Globus pallidus (tissue), 1 donor: Measurements from ENCODE around the gene RFX6.
A peak's percentile ranks its signal among the peaks of the same experiment; 100 is the strongest.
"Not testable (repeated sequence)": the region's sequence is repeated elsewhere in the genome, so short reads cannot be mapped to it uniquely, and the experiment has no call there.

Experiments used
- DNase-seq: peaks from one replicate; pipeline ENCODE4 v3.0.0-alpha.2; 2015; ENCODE audit warnings: low spot score

RFX6 gene, protein sequence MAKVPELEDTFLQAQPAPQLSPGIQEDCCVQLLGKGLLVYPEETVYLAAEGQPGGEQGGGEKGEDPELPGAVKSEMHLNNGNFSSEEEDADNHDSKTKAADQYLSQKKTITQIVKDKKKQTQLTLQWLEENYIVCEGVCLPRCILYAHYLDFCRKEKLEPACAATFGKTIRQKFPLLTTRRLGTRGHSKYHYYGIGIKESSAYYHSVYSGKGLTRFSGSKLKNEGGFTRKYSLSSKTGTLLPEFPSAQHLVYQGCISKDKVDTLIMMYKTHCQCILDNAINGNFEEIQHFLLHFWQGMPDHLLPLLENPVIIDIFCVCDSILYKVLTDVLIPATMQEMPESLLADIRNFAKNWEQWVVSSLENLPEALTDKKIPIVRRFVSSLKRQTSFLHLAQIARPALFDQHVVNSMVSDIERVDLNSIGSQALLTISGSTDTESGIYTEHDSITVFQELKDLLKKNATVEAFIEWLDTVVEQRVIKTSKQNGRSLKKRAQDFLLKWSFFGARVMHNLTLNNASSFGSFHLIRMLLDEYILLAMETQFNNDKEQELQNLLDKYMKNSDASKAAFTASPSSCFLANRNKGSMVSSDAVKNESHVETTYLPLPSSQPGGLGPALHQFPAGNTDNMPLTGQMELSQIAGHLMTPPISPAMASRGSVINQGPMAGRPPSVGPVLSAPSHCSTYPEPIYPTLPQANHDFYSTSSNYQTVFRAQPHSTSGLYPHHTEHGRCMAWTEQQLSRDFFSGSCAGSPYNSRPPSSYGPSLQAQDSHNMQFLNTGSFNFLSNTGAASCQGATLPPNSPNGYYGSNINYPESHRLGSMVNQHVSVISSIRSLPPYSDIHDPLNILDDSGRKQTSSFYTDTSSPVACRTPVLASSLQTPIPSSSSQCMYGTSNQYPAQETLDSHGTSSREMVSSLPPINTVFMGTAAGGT

DNA sequence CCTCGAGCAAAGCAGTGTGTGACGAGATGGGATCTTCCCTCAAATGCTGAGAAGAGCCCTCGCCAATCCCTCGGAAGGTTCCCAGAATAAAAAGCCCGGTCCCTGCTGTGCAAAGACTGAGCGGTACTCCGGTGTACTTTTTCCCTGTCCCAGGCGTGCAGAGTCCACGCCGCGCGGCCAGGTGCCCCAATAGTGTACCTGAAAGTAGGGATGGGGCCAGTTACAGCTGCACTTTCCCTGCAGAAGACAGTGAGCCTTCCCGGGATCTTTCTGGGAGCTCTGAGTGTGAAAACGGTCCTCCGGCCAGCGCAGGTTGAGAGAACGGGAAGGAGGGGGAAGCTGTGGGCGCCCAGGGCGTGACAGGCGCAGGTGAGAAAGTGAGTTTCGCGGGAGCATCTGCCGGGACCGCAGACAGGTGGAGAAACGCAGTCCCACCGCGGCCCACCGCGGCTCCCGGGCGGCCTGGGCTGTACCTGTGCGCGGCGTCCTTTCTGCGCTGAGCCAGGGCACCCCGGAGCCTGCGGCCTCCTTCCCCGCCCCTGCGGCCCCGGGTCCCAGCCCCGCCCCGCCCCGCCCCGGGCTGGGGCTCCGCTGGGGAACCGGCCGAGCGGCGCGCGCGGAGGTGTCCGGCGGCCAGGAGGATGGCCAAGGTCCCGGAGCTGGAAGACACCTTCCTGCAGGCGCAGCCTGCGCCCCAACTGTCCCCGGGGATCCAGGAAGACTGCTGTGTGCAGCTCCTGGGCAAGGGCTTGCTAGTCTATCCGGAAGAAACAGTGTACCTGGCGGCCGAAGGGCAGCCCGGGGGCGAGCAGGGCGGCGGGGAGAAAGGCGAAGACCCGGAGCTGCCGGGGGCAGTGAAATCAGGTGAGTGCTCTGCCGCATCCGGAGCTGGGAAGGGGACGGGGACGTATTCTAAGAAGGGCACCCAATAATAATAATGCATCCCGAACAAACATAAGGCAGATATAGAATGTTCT, at the start of gene RFX6:
Gene RFX6 (plus strand): TSS at position 608 of the 977 bp plus-strand sequence. CDS start 34 bp downstream, at position 642.
- no peak for DNase-seq

DNA sequence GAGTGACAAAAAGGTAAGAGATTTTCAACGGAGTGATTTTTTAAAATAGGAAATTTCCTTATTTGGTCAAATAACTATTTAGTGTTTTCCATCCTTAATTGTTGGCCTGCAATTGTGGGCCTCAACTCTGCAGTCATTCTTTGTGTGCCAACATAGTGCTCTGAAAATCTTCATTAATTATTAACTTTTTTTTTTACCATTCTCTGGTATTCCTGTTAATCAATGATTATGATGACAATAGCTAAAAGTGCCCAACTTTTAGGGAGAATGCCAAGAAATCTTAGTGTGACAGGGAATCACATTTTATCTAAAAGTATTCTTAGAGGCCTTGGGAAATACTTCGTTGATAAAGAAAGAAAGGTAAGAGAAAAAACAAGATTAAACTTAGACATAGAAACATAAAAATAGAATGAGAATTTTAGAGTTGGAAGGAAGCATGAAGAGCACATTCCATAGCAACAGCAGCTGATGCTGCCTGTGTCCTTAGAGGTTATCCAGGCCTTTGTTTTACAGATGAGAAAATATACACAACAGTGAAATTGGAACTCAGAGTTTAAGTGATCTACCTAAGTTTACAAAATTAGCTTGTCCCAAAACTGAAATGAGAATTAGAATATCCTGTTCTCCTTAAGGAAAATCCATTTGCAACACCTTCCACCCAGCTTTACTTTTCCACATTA, 49.3 kb upstream of the RFX6 start:
- DNase-seq = no peak

DNA sequence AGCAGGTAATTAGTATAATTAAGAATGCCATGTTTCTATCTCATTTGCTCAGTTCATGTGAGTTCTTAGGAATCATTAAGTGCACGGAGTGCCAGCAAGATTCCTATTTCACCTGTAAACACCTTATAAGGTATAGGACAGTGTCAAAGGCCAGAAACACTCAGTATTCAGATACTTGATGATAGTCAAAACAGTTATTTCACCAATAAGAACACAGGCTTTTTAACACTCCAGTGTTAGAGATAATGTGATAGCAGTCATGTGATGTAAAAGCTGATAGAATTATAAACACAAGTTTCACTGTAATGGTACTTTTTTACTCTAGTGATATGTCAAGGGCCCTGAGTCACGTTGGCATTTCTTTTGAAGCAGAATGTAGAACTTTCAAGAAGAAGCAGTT, 48.1 kb upstream of the RFX6 start, which contains the start of gene GPRC6A:
Gene GPRC6A (minus strand): TSS at position 101 of the 400 bp plus-strand sequence. CDS start 70 bp downstream, at position 31.
- DNase-seq = no peak

DNA sequence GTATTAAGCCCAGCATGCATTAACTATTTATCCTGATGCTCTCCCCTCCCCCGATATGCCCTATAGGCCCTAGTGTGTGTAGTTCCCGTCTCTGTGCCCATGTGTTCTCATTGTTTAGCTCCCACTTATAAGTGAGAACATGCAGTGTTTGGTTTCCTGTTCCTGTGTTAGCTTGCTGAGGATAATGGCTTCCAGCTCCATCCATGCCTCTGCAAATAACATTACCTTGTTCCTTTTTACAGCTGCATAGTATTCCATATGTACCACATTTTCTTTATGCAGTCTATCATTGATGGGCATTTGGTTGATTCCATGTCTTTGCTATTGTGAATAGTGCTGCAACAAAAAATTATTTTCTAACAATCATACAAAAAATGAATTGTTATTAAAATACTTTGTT, 42.5 kb upstream of the RFX6 start:
- not testable (repeated sequence) for DNase-seq

DNA sequence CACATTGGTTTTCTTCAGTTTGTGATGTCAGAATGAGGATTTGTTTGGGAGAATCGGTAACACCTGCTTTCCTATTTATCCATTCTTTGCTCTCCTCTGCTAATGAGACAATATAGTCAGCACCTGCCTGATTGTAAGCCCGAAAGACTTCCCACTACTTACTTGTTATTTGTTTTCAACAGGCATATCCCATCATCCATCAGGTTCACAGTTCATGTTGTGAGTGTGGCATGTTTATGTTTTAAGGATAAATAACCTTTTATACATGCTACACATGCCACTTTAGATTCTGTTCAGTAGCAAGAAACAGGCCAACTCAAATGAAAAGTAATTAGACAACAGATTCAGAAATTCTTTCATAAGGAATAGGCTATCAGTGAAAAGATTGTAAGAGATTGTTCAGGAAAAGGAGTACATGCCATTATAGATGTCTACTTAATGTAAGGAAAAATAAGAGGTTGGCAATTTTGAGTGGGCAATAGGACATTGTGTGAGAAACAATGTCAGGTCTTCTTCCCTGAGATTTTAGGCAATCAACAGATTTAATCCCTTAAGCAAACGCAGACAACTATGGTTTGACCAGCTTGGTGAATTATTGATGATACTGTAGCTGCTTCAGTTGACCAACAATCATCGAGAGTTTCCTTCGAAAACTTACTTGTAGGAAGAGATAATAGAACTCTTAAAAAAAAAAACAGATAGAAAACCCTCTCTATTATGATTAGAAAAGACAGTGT, 40.3 kb upstream of the RFX6 start:
- DNase-seq = no peak

DNA sequence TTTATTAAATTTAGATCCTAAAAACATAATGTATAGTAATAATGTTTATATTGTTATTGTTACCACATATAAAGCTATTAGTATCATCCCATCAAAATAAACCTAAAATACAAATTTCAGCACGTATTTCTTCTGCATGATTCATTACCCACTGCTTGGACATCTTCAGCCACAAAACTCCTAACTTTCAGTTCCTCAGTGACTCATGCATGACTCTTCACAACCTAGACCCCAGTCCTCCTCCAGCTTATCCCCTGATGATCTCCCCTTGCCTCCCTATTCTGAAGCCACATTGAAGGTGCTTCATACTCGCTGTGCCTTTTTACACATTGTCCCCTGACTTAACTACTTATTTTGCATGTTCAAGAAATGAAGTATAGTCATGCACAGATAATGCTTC, 37.0 kb upstream of the RFX6 start:
- no peak for DNase-seq

DNA sequence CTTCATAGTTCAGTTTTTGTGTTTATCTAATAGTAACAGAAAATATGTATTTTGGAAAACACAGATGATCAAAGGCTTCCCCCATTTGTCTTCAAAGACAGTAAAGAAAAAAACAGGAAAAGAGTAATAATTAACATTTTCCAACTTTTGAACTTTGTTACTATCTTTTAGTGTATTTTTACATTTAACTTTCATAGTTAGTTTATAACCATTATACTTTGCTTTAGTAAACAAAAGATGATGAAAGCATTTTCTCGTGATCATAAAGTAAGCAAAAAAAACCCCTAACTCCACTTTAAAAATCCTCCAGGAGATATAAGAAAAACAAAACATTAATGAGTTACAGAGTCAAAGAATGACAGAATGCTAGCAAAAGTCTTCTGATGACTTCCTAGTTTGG, 34.6 kb upstream of the RFX6 start:
- DNase-seq = no peak

DNA sequence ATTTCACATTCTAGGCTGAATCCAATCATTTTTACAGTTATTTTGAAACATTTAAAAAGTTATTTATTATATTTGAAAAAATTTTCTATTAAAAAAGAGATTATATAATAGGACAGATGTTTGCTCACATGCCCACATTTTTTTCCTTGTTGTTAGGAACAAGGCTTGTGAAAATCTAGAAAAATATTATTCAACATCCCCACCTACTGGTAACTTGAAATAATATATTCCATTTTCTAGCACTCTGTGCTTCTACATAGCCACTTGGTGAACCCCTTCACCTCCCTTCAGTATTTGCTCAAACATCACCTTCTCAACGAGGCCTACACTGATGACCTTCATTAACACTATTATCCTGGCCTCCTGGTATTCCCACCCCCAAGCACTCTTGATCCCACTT, 29.8 kb upstream of the RFX6 start:
- peak; percentile 6 for DNase-seq

DNA sequence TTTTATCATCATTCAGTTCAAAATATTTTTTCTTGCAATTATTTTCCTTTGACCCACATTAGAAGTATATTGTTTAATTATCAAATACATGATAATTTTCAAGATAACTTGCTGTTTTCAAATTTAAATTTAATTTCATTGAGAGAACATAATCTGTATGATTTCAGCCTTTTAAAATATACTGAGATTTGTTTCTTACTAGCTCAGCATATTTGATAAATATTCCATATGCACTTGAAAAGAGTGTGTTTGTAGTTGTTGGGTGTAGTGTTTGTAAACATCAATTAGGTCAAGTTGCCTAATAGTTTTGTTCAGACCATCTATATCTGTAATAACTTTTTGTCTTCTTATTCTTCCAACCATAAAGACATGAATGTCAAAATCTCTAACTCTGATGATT, 19.0 kb upstream of the RFX6 start:
- no peak for DNase-seq

DNA sequence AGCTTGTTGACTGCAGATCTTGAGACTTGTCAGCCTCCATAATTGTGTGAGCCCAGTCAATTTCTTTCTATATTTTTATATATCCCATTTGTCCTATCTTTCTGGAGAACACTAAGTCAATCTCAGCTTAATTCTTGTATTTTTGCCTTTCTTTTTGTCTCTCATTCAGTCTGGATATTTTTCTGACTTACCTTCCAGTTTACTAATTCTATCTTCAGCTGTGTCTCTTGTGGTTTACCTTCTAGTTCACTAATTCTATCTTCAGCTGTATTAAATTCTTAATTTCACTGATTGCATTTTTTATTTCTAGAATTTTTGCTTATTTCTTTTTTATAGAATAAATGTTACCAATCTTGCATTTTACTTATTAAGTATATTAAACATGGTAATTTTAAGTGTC, 17.8 kb upstream of the RFX6 start:
- DNase-seq = no peak

DNA sequence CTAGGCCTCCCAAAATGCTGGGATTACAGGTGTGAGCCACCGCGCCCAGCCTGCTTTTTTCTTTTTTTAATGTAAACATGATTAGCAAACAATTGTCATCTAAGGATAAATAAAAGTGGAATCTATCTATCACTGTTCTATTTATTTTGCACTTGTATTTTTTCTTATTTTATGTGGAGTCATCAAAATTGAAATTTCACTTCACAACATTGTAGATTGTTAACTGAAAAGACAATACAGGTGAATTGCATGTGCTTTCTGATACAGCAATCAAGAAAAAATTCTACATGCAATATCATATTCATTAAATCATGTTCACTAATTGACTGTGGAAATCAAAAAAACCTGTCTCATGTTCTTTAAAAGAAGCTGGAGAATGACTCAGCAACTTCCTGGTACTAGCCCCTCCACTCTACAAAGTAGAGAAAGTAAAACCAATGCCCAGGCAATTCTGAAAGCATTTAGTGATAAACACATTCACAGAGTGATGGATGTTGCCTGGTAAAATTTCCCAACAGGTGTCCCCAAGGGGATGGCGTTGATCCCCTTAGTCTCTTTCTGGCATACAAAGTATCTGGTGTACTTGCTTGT, 10.7 kb upstream of the RFX6 start:
- no peak for DNase-seq

DNA sequence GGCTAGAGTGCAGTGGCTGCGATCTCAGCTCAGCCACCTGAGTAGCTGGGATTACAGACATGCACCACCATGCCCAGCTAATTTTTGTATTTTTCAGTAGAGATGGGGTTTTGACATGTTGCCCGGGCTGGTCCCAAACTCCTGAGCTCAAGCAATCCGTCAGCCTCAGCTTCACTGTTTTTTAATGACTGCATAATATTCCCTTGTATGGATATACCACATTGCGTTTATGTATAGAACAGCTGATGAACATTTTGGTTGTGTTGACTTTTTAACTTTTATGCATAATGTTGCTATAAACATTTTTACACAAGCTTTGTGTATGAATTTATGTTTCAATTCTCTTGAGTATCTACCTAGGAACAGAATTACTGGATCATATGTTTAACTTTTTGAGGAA, 4.3 kb upstream of the RFX6 start:
- no peak for DNase-seq

DNA sequence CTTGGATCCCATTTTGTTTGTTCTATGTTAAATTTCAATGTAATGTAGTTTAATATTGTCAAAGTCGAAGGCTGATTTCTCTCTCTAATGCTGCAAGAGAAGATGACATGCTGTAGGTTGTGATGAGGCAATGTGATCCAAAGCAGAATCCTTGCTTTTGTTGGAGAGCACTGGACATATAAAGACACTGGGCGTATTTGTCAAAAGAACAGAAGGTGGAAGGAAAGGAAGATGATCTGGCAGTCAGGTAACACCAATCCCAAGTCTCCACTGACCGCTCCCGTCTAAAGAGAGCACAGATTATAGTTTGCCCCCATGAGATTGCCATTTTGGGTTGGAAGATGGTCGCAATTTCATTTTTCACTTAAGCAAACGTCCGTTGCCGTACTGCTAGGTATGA, 935 bp upstream of the RFX6 start:
- no peak for DNase-seq

DNA sequence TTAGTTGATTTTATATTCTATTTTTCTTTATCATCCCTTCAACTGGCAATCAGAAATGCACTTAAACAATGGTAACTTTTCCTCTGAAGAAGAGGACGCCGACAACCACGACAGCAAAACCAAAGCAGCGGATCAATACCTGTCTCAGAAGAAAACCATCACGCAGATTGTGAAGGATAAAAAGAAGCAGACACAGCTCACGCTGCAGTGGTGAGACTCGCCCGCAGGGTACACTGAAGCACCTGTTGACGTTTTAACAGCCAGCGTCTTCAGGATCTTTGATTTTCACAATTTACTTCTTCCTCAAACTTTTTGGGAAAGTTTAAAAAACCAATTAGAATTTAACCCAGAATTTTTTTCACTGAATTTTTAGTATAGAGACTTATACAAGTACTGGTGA, 701 bp downstream of the RFX6 start:
- DNase-seq = no peak

DNA sequence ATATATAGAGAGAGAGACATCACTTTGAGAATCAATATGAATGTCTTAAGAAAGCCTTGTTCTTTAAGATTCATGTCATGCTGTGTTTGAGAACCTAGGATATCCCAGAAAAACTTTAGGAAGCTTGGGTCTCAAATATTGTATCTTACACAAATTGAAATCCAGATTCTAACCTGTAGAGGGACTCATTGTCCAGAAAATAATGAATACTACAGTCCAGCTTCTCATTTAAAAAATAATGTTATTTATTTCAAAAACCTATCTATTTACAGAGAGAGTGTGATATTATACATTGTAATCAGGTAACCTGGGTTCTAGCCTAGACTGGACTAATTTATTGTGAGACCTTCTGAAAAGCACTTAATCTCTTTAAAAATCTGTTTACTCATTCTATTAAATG, 4.2 kb downstream of the RFX6 start:
- DNase-seq = no peak

DNA sequence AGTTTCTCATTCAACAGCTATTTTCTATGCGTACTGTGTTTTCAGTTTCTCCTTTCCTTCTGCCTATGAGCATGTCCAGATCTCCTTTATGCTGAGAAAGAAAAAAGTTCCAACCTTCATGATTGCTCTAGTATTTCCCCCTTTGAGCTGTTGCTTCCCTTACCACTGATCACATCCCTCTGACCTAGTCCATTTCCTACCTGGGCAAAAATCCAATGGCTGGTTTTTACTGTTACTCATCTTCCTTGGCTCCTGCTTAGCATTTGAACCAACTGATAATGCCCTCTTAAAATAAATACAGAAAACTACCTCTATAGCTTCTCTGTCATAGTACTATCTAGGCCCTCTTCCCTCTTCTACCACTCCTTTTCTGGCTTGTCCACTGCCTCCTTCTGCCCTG, 6.0 kb downstream of the RFX6 start:
- DNase-seq = no peak

DNA sequence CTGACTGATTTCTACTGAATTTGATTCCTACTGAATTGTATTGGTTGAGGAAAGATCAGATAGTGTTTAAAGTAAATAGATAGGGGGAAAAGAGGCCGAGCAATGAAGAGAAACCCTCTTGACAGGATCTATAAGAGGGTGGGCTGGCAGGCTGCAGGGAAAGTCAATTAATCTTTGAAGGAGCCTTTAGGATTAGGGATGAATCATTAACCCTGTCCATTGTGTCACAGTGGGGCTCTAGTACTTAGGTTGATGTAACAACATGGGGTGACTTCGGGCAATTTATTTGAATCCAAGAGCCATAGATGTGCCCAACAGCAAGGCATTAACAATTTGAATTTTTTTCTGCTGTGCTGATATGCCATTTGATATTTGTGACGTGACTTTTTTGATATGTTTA, 7.5 kb downstream of the RFX6 start:
- no peak for DNase-seq

DNA sequence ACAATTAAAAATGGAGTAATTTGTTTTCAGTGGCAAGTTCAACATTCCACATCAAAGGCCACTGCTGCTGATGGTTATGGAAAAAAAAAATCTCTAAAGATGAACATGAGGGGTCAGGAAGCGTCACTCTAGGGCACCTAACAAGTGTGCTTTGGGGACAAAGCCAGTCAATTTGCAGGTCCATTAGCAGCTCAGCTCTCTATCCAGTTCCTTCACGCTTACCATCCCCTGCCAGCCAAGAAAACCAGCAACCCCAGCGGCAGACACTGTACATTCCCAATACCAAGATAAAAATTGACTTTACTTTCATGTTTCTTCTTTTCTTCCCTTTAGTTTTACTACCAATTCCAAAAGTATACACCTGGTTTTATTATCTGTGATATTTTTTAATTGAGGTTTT, 10.1 kb downstream of the RFX6 start:
- DNase-seq = no peak

DNA sequence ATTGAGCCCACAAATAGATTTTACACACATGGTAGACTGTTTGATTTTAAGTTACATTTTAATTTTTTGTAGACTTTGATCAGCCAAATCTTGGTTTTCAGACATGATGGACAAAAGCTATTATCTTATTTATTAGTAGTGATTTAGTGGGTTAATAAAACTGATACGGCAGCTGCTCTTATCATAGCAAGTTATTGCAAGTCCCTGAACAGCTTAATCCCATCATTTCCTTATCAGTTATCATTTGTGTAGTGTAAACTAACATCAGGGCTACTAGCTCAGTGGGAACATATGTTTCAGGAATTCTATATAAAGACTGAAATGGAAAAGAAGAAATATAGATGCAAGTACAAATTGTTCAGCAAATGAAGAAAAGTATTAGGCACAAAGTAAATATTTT, 10.9 kb downstream of the RFX6 start:
- DNase-seq = no peak

DNA sequence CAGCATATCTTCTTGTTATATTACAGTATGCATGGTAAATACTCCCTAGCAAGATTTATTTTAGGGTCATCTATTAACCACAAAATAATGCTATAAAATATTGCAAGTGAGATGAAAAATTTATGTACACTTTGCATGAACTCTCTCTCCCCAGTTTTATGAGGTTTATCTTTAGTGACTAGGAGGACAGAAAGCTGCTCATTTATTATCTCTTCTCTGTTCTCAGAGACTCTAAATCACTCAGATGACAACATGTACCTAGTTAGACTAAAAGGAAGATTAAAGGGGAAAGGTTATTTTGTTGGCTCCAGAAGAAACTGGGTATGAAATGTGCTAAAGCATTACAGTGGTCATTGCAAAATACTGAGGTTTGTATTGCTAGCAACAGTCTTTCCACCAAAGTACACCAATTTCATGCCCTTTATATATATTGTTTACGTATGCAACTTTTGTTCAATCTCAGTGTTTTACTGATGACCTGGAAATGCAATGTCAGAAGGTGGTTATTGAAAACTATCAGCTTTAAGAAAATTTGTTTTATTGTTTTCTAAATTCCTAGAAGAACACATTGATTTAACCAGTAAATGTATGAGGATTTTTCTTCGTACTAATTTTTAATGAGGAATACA, 11.8 kb downstream of the RFX6 start:
- no peak for DNase-seq
